ENCODE data around the gene MYH14. TPM values are rescaled to one million over a fixed set of nuclear protein-coding genes. Genes with fewer than 3 reads are reported as not detected.

MYH14 gene
- total RNA-seq, 1 experiment from 2014 or later = 0.84 TPM

DNA sequence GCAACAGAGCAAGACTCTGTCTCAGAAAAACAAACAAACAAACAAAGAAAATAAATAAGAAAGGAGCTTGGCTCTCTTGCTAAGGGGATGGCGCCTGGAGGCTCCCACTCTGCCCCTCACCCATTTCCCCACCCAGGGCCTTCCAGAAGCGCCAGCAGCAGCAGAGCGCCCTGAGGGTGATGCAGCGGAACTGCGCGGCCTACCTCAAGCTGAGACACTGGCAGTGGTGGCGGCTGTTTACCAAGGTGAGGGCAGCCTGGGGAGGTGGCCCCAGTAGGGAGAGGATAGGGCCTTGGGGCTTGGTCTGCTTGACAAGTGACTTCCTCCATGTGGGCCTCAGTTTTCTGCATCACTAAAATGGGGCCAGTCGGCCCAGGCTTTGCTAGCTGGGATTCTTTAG, 59.8 kb downstream of the MYH14 start:
- DNase-seq (ENCODE audit: low spot score) = no peak
- CTCF ChIA-PET = interaction anchor here (0.6 kb wide), 1 partner anchor 395 kb away, joined by 3 read pairs; no protein-coding TSS in a partner anchor
- Histone ChIP-seq H3K27ac (ENCODE audit: low read depth, low read length, poor library complexity, severe bottlenecking) (no peak overlapping the region), H3K9me3 (ENCODE audit: low read depth, low read length, poor library complexity, severe bottlenecking) (no peaks in the 10 kb centered on the region), H3K4me3 (ENCODE audit: low read depth, low read length, poor library complexity, severe bottlenecking) (no peak overlapping the region), H3K4me1 (ENCODE audit: insufficient read depth, low read length, poor library complexity, severe bottlenecking) (no peaks in the 10 kb centered on the region), H3K27me3 (replicated peaks; ENCODE audit: insufficient read depth, low read depth, low read length, poor library complexity) (no peaks in the 10 kb centered on the region), H3K36me3 (ENCODE audit: insufficient read depth, low read length, poor library complexity, severe bottlenecking) (no peaks in the 10 kb centered on the region)
- intact Hi-C loops (cut with micrococcal nuclease; ENCODE audit: unreplicated experiment) = no loop called here
- POLR2A ChIA-PET (ENCODE audit: low non-redundant PET) = no interaction called here
- TF ChIP-seq, protein P1, sequence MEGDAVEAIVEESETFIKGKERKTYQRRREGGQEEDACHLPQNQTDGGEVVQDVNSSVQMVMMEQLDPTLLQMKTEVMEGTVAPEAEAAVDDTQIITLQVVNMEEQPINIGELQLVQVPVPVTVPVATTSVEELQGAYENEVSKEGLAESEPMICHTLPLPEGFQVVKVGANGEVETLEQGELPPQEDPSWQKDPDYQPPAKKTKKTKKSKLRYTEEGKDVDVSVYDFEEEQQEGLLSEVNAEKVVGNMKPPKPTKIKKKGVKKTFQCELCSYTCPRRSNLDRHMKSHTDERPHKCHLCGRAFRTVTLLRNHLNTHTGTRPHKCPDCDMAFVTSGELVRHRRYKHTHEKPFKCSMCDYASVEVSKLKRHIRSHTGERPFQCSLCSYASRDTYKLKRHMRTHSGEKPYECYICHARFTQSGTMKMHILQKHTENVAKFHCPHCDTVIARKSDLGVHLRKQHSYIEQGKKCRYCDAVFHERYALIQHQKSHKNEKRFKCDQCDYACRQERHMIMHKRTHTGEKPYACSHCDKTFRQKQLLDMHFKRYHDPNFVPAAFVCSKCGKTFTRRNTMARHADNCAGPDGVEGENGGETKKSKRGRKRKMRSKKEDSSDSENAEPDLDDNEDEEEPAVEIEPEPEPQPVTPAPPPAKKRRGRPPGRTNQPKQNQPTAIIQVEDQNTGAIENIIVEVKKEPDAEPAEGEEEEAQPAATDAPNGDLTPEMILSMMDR (conservative IDR thresholded peaks at IDR 0.05; ENCODE audit: low read depth, low read length) = no peak
- TF ChIP-seq EZH2 (IDR thresholded peaks at IDR 0.05; ENCODE audit: borderline replicate concordance, low read depth, low read length, poor library complexity, severe bottlenecking) = no peak
- no TSS peak for BruUV-seq (replicated peaks)

DNA sequence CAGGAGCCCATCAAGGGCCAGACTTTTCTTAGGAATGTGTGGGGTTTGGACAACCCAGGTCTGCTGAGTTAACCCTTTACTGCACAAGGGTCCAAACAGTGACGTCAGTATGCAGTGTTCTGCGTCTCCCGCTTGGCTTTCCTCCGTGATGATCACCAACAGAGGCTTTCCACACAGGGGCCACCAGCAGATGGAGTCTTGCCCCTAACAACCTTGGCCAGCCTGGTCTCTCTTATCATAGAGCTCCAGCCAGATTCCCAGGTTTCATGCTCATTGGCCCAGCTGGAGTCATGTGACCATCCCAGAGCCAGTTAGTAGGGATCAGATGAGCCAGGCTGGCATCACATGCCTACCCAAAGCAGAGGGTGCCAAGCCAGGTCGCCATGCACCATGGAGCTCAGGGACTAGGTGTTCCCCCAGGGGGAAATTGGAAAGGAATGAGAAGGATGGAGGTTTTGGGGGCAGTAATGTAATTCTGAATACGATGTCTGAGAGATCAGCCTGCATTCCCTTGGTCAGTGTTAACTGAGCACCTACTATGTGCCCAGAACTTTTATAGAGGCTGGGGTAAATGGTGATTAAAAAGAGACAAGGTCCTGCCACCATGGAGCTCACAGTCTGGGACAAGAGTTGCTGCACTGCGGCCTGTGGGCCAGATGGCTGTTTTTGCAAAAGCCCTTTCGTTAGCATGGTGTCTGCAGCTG, 61.2 kb downstream of the MYH14 start:
- no peaks in the 10 kb centered on the region for H3K27me3 ChIP-seq (replicated peaks; ENCODE audit: insufficient read depth, low read depth, low read length, poor library complexity)
- intact Hi-C loops (cut with micrococcal nuclease; ENCODE audit: unreplicated experiment) = no loop called here

DNA sequence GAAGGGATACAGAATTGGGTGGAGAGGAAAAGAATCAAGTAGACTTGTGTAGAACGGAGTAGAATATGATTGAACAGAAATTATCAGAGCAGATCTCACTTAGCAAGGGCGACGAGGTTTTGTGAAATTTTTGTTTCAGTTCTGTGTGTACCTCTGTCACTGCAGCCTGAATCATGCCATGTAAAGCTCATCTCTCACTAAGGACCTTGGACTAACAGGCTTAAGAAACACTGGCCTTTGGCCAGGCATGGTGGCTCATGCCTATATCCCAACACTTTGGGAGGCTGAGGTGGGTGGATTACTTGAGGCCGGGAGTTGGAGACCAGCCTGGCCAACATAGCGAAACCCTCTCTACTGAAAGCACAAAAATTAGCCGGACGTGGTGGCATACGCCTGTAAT, 62.6 kb downstream of the MYH14 start:
- Histone ChIP-seq H3K4me1 (ENCODE audit: insufficient read depth, low read length, poor library complexity, severe bottlenecking) (no peaks in the 10 kb centered on the region), H3K36me3 (ENCODE audit: insufficient read depth, low read length, poor library complexity, severe bottlenecking) (no peaks in the 10 kb centered on the region), H3K27ac (ENCODE audit: low read depth, low read length, poor library complexity, severe bottlenecking) (no peak overlapping the region), H3K9me3 (ENCODE audit: low read depth, low read length, poor library complexity, severe bottlenecking) (no peaks in the 10 kb centered on the region), H3K4me3 (ENCODE audit: low read depth, low read length, poor library complexity, severe bottlenecking) (no peak overlapping the region), H3K27me3 (replicated peaks; ENCODE audit: insufficient read depth, low read depth, low read length, poor library complexity) (no peaks in the 10 kb centered on the region)
- no peak for DNase-seq (ENCODE audit: low spot score)
- no peak for TF ChIP-seq EZH2 (IDR thresholded peaks at IDR 0.05; ENCODE audit: borderline replicate concordance, low read depth, low read length, poor library complexity, severe bottlenecking)
- TF ChIP-seq, protein P1 (conservative IDR thresholded peaks at IDR 0.05; ENCODE audit: low read depth, low read length) = no peak
- CTCF ChIA-PET = no interaction called here
- POLR2A ChIA-PET (ENCODE audit: low non-redundant PET) = no interaction called here
- no TSS peak for BruUV-seq (replicated peaks)
- intact Hi-C loops (cut with micrococcal nuclease; ENCODE audit: unreplicated experiment) = no loop called here

More for the DNA sequence above, 61.2 kb downstream of the MYH14 start:
- no peak for DNase-seq (ENCODE audit: low spot score)
- ChIA-PET CTCF (interaction anchor here (0.6 kb wide), 1 partner anchor 64 kb away, joined by 4 read pairs; the partner anchor contains the start of gene KCNC3), POLR2A (ENCODE audit: low non-redundant PET) (no interaction called here)
- Histone ChIP-seq H3K9me3 (ENCODE audit: low read depth, low read length, poor library complexity, severe bottlenecking) (no peaks in the 10 kb centered on the region), H3K27ac (ENCODE audit: low read depth, low read length, poor library complexity, severe bottlenecking) (no peak overlapping the region), H3K4me1 (ENCODE audit: insufficient read depth, low read length, poor library complexity, severe bottlenecking) (no peaks in the 10 kb centered on the region), H3K36me3 (ENCODE audit: insufficient read depth, low read length, poor library complexity, severe bottlenecking) (no peaks in the 10 kb centered on the region), H3K4me3 (ENCODE audit: low read depth, low read length, poor library complexity, severe bottlenecking) (no peak overlapping the region)
- no TSS peak for BruUV-seq (replicated peaks)
- TF ChIP-seq, protein P1 (conservative IDR thresholded peaks at IDR 0.05; ENCODE audit: low read depth, low read length) = no peak
- TF ChIP-seq EZH2 (IDR thresholded peaks at IDR 0.05; ENCODE audit: borderline replicate concordance, low read depth, low read length, poor library complexity, severe bottlenecking) = no peak

Measured in A673 (cell line).